ENCODE results near the gene KLHL28. TPM values are rescaled to one million over a fixed set of nuclear protein-coding genes. Genes with fewer than 3 reads are reported as not detected.

The KLHL28 gene
- total and polyA plus RNA-seq, 3 experiments from 2014 or later, result 12.3 to 45.3 (median 13.4) TPM

GRCh38 chr14:44910821-44911220 is 50.9 kb downstream of the KLHL28 start:
- no peaks in the 10 kb centered on the region for H3K36me3 ChIP-seq (ENCODE audit: insufficient read depth, low read length)
- H3K27me3 Mint-ChIP-seq, result peaks cover 29 to 32% of the 10 kb centered on the region in 2 donors
- POLR2A ChIA-PET, result no interaction called here

GRCh38 chr14:44901696-44902095 is 60.1 kb downstream of the KLHL28 start:
- no peak overlapping the region for H3K27ac ChIP-seq (ENCODE audit: low read depth, low read length)
- Mint-ChIP-seq H3K4me3 (no peak overlapping the region), H3K27me3 (no peaks in the 10 kb centered on the region), H3K9me3 (no peaks in the 10 kb centered on the region), H3K27ac (no peak overlapping the region), H3K36me3 (peaks cover 0 to 23% (median 4%) of the 10 kb centered on the region in 3 donors), H3K4me1 (peaks cover 21 to 44% (median 25%) of the 10 kb centered on the region in 3 donors)
- no peak overlapping the region for H3K4me3 ChIP-seq (ENCODE audit: low read length)
- H3K9me3 ChIP-seq (ENCODE audit: low read length), result no peaks in the 10 kb centered on the region
- peaks cover 13% of the 10 kb centered on the region for H3K4me1 ChIP-seq (ENCODE audit: insufficient read depth, low read length)
- ChIA-PET CTCF (no interaction called here), POLR2A (no interaction called here)
- H3K36me3 ChIP-seq (ENCODE audit: insufficient read depth, low read length), result no peaks in the 10 kb centered on the region
- H3K27me3 ChIP-seq (ENCODE audit: insufficient read depth, low read length, poor library complexity, severe bottlenecking), result no peaks in the 10 kb centered on the region
- no peak for DNase-seq

More at GRCh38 chr14:44910821-44911220, 50.9 kb downstream of the KLHL28 start:
- Mint-ChIP-seq H3K36me3 (peaks cover 0 to 3% (median 3%) of the 10 kb centered on the region in 3 donors), H3K4me1 (peaks cover 3 to 11% (median 6%) of the 10 kb centered on the region in 3 donors), H3K27ac (no peak overlapping the region), H3K4me3 (peak overlapping the region in 1 of 7 donors; percentile 12), H3K9me3 (peaks cover 0 to 8% (median 0%) of the 10 kb centered on the region in 5 donors)
- DNase-seq, result no peak
- no peak overlapping the region for H3K4me3 ChIP-seq (ENCODE audit: low read length)
- no peak overlapping the region for H3K27ac ChIP-seq (ENCODE audit: low read depth, low read length)
- no peaks in the 10 kb centered on the region for H3K9me3 ChIP-seq (ENCODE audit: low read length)
- CTCF ChIA-PET, result no interaction called here
- H3K4me1 ChIP-seq (ENCODE audit: insufficient read depth, low read length), result no peaks in the 10 kb centered on the region
- H3K27me3 ChIP-seq (ENCODE audit: insufficient read depth, low read length, poor library complexity, severe bottlenecking), result peaks cover 17% of the 10 kb centered on the region

GRCh38 chr14:44898551-44898950 is 63.2 kb downstream of the KLHL28 start:
- ChIA-PET POLR2A (interaction anchor here (2.3 kb wide), 1 partner anchor 63 kb away, joined by 31 read pairs; the partner anchor contains the start of genes KLHL28 and TOGARAM1), CTCF (no interaction called here)
- Histone ChIP-seq H3K27ac (ENCODE audit: low read depth, low read length) (no peak overlapping the region), H3K9me3 (ENCODE audit: low read length) (no peaks in the 10 kb centered on the region), H3K4me3 (ENCODE audit: low read length) (no peak overlapping the region), H3K4me1 (ENCODE audit: insufficient read depth, low read length) (peaks cover 19% of the 10 kb centered on the region), H3K36me3 (ENCODE audit: insufficient read depth, low read length) (no peaks in the 10 kb centered on the region), H3K27me3 (ENCODE audit: insufficient read depth, low read length, poor library complexity, severe bottlenecking) (no peaks in the 10 kb centered on the region)
- Mint-ChIP-seq H3K27me3 (no peaks in the 10 kb centered on the region), H3K36me3 (peaks cover 0 to 10% (median 4%) of the 10 kb centered on the region in 3 donors), H3K27ac (peak overlapping the region in 7 of 8 donors; percentile 72 to 96 (median 83)), H3K4me1 (peaks cover 23 to 49% (median 27%) of the 10 kb centered on the region in 3 donors), H3K4me3 (peak overlapping the region; percentile 76 to 94 (median 84)), H3K9me3 (peaks cover 0 to 4% (median 0%) of the 10 kb centered on the region in 5 donors)
- no peak for DNase-seq

- Histone ChIP-seq H3K4me1 (ENCODE audit: insufficient read depth, low read length) (peaks cover 19% of the 10 kb centered on the region), H3K36me3 (ENCODE audit: insufficient read depth, low read length) (no peaks in the 10 kb centered on the region), H3K9me3 (ENCODE audit: low read length) (no peaks in the 10 kb centered on the region), H3K27ac (ENCODE audit: low read depth, low read length) (peak overlapping the region; percentile 73), H3K4me3 (ENCODE audit: low read length) (peak overlapping the region; percentile 59), H3K27me3 (ENCODE audit: insufficient read depth, low read length, poor library complexity, severe bottlenecking) (no peaks in the 10 kb centered on the region)
- no peak for DNase-seq
- peaks cover 0 to 4% (median 0%) of the 10 kb centered on the region in 5 donors for H3K9me3 Mint-ChIP-seq
- peaks cover 20 to 46% (median 26%) of the 10 kb centered on the region in 3 donors for H3K4me1 Mint-ChIP-seq
- peak overlapping the region; percentile 72 to 96 (median 84) for H3K27ac Mint-ChIP-seq
- peaks cover 0 to 6% (median 4%) of the 10 kb centered on the region in 3 donors for H3K36me3 Mint-ChIP-seq
- H3K27me3 Mint-ChIP-seq, result no peaks in the 10 kb centered on the region
- POLR2A ChIA-PET, result interaction anchor here (1.1 to 2.3 kb wide), 3 partner anchors 64 to 238 kb away, joined by 3 to 31 read pairs (median 7); partner anchors contain the start of genes KLHL28 and TOGARAM1
- H3K4me3 Mint-ChIP-seq, result peak overlapping the region; percentile 76 to 94 (median 84)
- CTCF ChIA-PET, result interaction anchor here (1.6 to 2.5 kb wide), 2 partner anchors 16 to 356 kb away, joined by 5 to 10 read pairs; partner anchors contain the start of gene MIS18BP1
Observed at GRCh38 chr14:44897845-44898151, 63.9 kb downstream of the KLHL28 start.

- peak; percentile 89 to 99 (median 98) for DNase-seq
- peaks cover 0 to 4% (median 0%) of the 10 kb centered on the region in 5 donors for H3K9me3 Mint-ChIP-seq
- no peaks in the 10 kb centered on the region for H3K27me3 Mint-ChIP-seq
- peak overlapping the region; percentile 59 for H3K4me3 ChIP-seq (ENCODE audit: low read length)
- peaks cover 20 to 46% (median 24%) of the 10 kb centered on the region in 3 donors for H3K4me1 Mint-ChIP-seq
- H3K27me3 ChIP-seq (ENCODE audit: insufficient read depth, low read length, poor library complexity, severe bottlenecking), result no peaks in the 10 kb centered on the region
- H3K4me1 ChIP-seq (ENCODE audit: insufficient read depth, low read length), result peaks cover 19% of the 10 kb centered on the region
- peak overlapping the region; percentile 84 to 97 (median 94) for H3K4me3 Mint-ChIP-seq
- H3K36me3 Mint-ChIP-seq, result peaks cover 0 to 5% (median 4%) of the 10 kb centered on the region in 3 donors
- H3K36me3 ChIP-seq (ENCODE audit: insufficient read depth, low read length), result no peaks in the 10 kb centered on the region
- peak overlapping the region; percentile 73 for H3K27ac ChIP-seq (ENCODE audit: low read depth, low read length)
- H3K27ac Mint-ChIP-seq, result peak overlapping the region; percentile 86 to 99 (median 98)
- POLR2A ChIA-PET, result interaction anchor here (0.6 to 2.3 kb wide), 6 partner anchors 15 to 238 kb away, joined by 3 to 31 read pairs (median 4); partner anchors contain the start of genes KLHL28 and TOGARAM1
- CTCF ChIA-PET, result interaction anchor here (0.9 to 2.5 kb wide), 4 partner anchors 16 to 356 kb away, joined by 3 to 10 read pairs (median 6); partner anchors contain the start of genes KLHL28, MIS18BP1 and TOGARAM1
- H3K9me3 ChIP-seq (ENCODE audit: low read length), result no peaks in the 10 kb centered on the region
Observed at GRCh38 chr14:44897041-44897844, 64.5 kb downstream of the KLHL28 start.

- peak overlapping the region; percentile 86 to 99 (median 98) for H3K27ac Mint-ChIP-seq
- peak overlapping the region; percentile 2 for H3K4me3 ChIP-seq (ENCODE audit: low read length)
Observed at GRCh38 chr14:44896275-44897040, 65.3 kb downstream of the KLHL28 start.

GRCh38 chr14:44895716-44896115 is 66.0 kb downstream of the KLHL28 start:
- H3K36me3 ChIP-seq (ENCODE audit: insufficient read depth, low read length), result no peaks in the 10 kb centered on the region
- CTCF ChIA-PET, result interaction anchor here (1.5 to 2.5 kb wide), 2 partner anchors 66 to 358 kb away, joined by 6 to 10 read pairs; partner anchors contain the start of genes KLHL28, MIS18BP1 and TOGARAM1

More at GRCh38 chr14:44896275-44897040, 65.3 kb downstream of the KLHL28 start:
- Mint-ChIP-seq H3K9me3 (peaks cover 0 to 4% (median 0%) of the 10 kb centered on the region in 5 donors), H3K36me3 (peaks cover 0 to 4% (median 3%) of the 10 kb centered on the region in 3 donors), H3K4me1 (peaks cover 20 to 40% (median 24%) of the 10 kb centered on the region in 3 donors), H3K4me3 (peak overlapping the region; percentile 84 to 97 (median 94)), H3K27me3 (peaks cover 1 to 3% of the 10 kb centered on the region in 2 donors)
- POLR2A ChIA-PET, result interaction anchor here (0.6 to 2.3 kb wide), 6 partner anchors 16 to 239 kb away, joined by 3 to 31 read pairs (median 4); partner anchors contain the start of genes KLHL28 and TOGARAM1
- CTCF ChIA-PET, result interaction anchor here (0.9 to 2.5 kb wide), 4 partner anchors 17 to 357 kb away, joined by 3 to 10 read pairs (median 6); partner anchors contain the start of genes KLHL28, MIS18BP1 and TOGARAM1
- peaks cover 19% of the 10 kb centered on the region for H3K4me1 ChIP-seq (ENCODE audit: insufficient read depth, low read length)
- H3K9me3 ChIP-seq (ENCODE audit: low read length), result no peaks in the 10 kb centered on the region
- H3K36me3 ChIP-seq (ENCODE audit: insufficient read depth, low read length), result no peaks in the 10 kb centered on the region
- DNase-seq, result no peak
- H3K27ac ChIP-seq (ENCODE audit: low read depth, low read length), result peak overlapping the region; percentile 24
- no peaks in the 10 kb centered on the region for H3K27me3 ChIP-seq (ENCODE audit: insufficient read depth, low read length, poor library complexity, severe bottlenecking)

More at GRCh38 chr14:44895716-44896115, 66.0 kb downstream of the KLHL28 start:
- H3K9me3 ChIP-seq (ENCODE audit: low read length), result no peaks in the 10 kb centered on the region
- peaks cover 20 to 36% (median 24%) of the 10 kb centered on the region in 3 donors for H3K4me1 Mint-ChIP-seq
- peaks cover 0 to 4% (median 3%) of the 10 kb centered on the region in 3 donors for H3K36me3 Mint-ChIP-seq
- peaks cover 0 to 4% (median 0%) of the 10 kb centered on the region in 5 donors for H3K9me3 Mint-ChIP-seq
- H3K27ac Mint-ChIP-seq, result peak overlapping the region in 3 of 8 donors; percentile 8 to 86 (median 55)
- DNase-seq, result no peak
- no peak overlapping the region for H3K27ac ChIP-seq (ENCODE audit: low read depth, low read length)
- POLR2A ChIA-PET, result interaction anchor here (1.0 to 1.5 kb wide), 2 partner anchors 17 to 240 kb away, joined by 3 to 5 read pairs; no protein-coding TSS in a partner anchor
- H3K27me3 ChIP-seq (ENCODE audit: insufficient read depth, low read length, poor library complexity, severe bottlenecking), result no peaks in the 10 kb centered on the region
- peaks cover 1 to 3% of the 10 kb centered on the region in 2 donors for H3K27me3 Mint-ChIP-seq
- H3K4me3 Mint-ChIP-seq, result no peak overlapping the region
- no peak overlapping the region for H3K4me3 ChIP-seq (ENCODE audit: low read length)
- peaks cover 19% of the 10 kb centered on the region for H3K4me1 ChIP-seq (ENCODE audit: insufficient read depth, low read length)
